ENCODE measurements around the gene USP24. TPM values are rescaled to one million over a fixed set of nuclear protein-coding genes. Genes with fewer than 3 reads are reported as not detected.

Gene USP24
- total RNA-seq, 1 donor from 2014 or later, result 30.8 TPM

GRCh38 chr1:55057270-55057955 lies 157.8 kb downstream of the USP24 start:
- no peak for FAIRE-seq
- H3K36me3 ChIP-seq (ENCODE audit: insufficient read depth, low read length), result no peaks in the 10 kb centered on the region
- peaks cover 37% of the 10 kb centered on the region for H3K27me3 Mint-ChIP-seq (ENCODE audit: low read depth, unreplicated experiment)

GRCh38 chr1:55056632-55056992 lies 158.6 kb downstream of the USP24 start:
- no peak for TF ChIP-seq EZH2 (IDR thresholded peaks at IDR 0.05; ENCODE audit: insufficient read depth, low read length)
- no peak for TF ChIP-seq CTCF (IDR thresholded peaks at IDR 0.05; ENCODE audit: insufficient read depth, low read depth, low read length)
- DNase-seq (ENCODE audit: low read depth) (no peak), FAIRE-seq (no peak)
- no peaks in the 10 kb centered on the region for H4K20me1 ChIP-seq (ENCODE audit: insufficient read depth, low read length)
- Mint-ChIP-seq H3K9me3 (ENCODE audit: unreplicated experiment) (no peaks in the 10 kb centered on the region), H3K27ac (ENCODE audit: unreplicated experiment) (no peak overlapping the region), H3K4me1 (ENCODE audit: low read depth, unreplicated experiment) (peaks cover 2% of the 10 kb centered on the region), H3K4me3 (ENCODE audit: unreplicated experiment) (no peak overlapping the region), H3K36me3 (ENCODE audit: low read depth, unreplicated experiment) (peaks cover 2% of the 10 kb centered on the region), H3K27me3 (ENCODE audit: low read depth, unreplicated experiment) (peaks cover 34% of the 10 kb centered on the region)
- H3K79me2 ChIP-seq (ENCODE audit: insufficient read depth, low read length), result no peaks in the 10 kb centered on the region
- H3K9ac ChIP-seq (ENCODE audit: low read length), result no peak overlapping the region
- H3K36me3 ChIP-seq (ENCODE audit: insufficient read depth, low read length), result no peaks in the 10 kb centered on the region
- H3K9me3 ChIP-seq (ENCODE audit: insufficient read depth, low read depth, low read length), result no peaks in the 10 kb centered on the region
- no peaks in the 10 kb centered on the region for H3K4me1 ChIP-seq (ENCODE audit: insufficient read depth, low read length)
- H3K27me3 ChIP-seq (ENCODE audit: insufficient read depth, low read length), result peaks cover 4% of the 10 kb centered on the region
- no peak overlapping the region for H3K4me2 ChIP-seq (ENCODE audit: low read length)
- H3K27ac ChIP-seq (ENCODE audit: low read depth, low read length), result no peak overlapping the region
- no peak overlapping the region for H3K4me3 ChIP-seq (ENCODE audit: insufficient read depth, low read depth, low read length)
- H2AFZ ChIP-seq (ENCODE audit: low read depth, low read length), result no peak overlapping the region

More at GRCh38 chr1:55057270-55057955, 157.8 kb downstream of the USP24 start:
- Histone ChIP-seq H3K4me2 (ENCODE audit: low read length) (no peak overlapping the region), H3K4me3 (ENCODE audit: insufficient read depth, low read depth, low read length) (no peak overlapping the region), H3K9ac (ENCODE audit: low read length) (no peak overlapping the region), H3K9me3 (ENCODE audit: insufficient read depth, low read depth, low read length) (no peaks in the 10 kb centered on the region), H3K79me2 (ENCODE audit: insufficient read depth, low read length) (no peaks in the 10 kb centered on the region), H4K20me1 (ENCODE audit: insufficient read depth, low read length) (no peaks in the 10 kb centered on the region), H3K27me3 (ENCODE audit: insufficient read depth, low read length) (peaks cover 4% of the 10 kb centered on the region), H3K4me1 (ENCODE audit: insufficient read depth, low read length) (no peaks in the 10 kb centered on the region), H2AFZ (ENCODE audit: low read depth, low read length) (no peak overlapping the region), H3K27ac (ENCODE audit: low read depth, low read length) (no peak overlapping the region)
- TF ChIP-seq EZH2 (IDR thresholded peaks at IDR 0.05; ENCODE audit: insufficient read depth, low read length) (no peak), CTCF (IDR thresholded peaks at IDR 0.05; ENCODE audit: insufficient read depth, low read depth, low read length) (no peak)
- Mint-ChIP-seq H3K27ac (ENCODE audit: unreplicated experiment) (peak overlapping the region; percentile 53), H3K9me3 (ENCODE audit: unreplicated experiment) (no peaks in the 10 kb centered on the region), H3K4me1 (ENCODE audit: low read depth, unreplicated experiment) (no peaks in the 10 kb centered on the region), H3K36me3 (ENCODE audit: low read depth, unreplicated experiment) (peaks cover 2% of the 10 kb centered on the region), H3K4me3 (ENCODE audit: unreplicated experiment) (no peak overlapping the region)
- DNase-seq (ENCODE audit: low read depth), result no peak

GRCh38 chr1:55055951-55056631 lies 159.1 kb downstream of the USP24 start:
- Histone ChIP-seq H3K27me3 (ENCODE audit: insufficient read depth, low read length) (peaks cover 4% of the 10 kb centered on the region), H3K4me3 (ENCODE audit: insufficient read depth, low read depth, low read length) (no peak overlapping the region), H3K36me3 (ENCODE audit: insufficient read depth, low read length) (no peaks in the 10 kb centered on the region), H3K9me3 (ENCODE audit: insufficient read depth, low read depth, low read length) (no peaks in the 10 kb centered on the region), H3K9ac (ENCODE audit: low read length) (no peak overlapping the region), H2AFZ (ENCODE audit: low read depth, low read length) (no peak overlapping the region), H3K4me2 (ENCODE audit: low read length) (no peak overlapping the region), H3K4me1 (ENCODE audit: insufficient read depth, low read length) (no peaks in the 10 kb centered on the region), H3K79me2 (ENCODE audit: insufficient read depth, low read length) (no peaks in the 10 kb centered on the region), H3K27ac (ENCODE audit: low read depth, low read length) (no peak overlapping the region), H4K20me1 (ENCODE audit: insufficient read depth, low read length) (no peaks in the 10 kb centered on the region)
- peaks cover 2% of the 10 kb centered on the region for H3K36me3 Mint-ChIP-seq (ENCODE audit: low read depth, unreplicated experiment)
- H3K4me1 Mint-ChIP-seq (ENCODE audit: low read depth, unreplicated experiment), result peaks cover 4% of the 10 kb centered on the region
- TF ChIP-seq CTCF (IDR thresholded peaks at IDR 0.05; ENCODE audit: insufficient read depth, low read depth, low read length), result no peak
- no peak for TF ChIP-seq EZH2 (IDR thresholded peaks at IDR 0.05; ENCODE audit: insufficient read depth, low read length)
- H3K4me3 Mint-ChIP-seq (ENCODE audit: unreplicated experiment), result no peak overlapping the region
- H3K9me3 Mint-ChIP-seq (ENCODE audit: unreplicated experiment), result no peaks in the 10 kb centered on the region
- FAIRE-seq, result no peak
- H3K27me3 Mint-ChIP-seq (ENCODE audit: low read depth, unreplicated experiment), result peaks cover 34% of the 10 kb centered on the region
- H3K27ac Mint-ChIP-seq (ENCODE audit: unreplicated experiment), result no peak overlapping the region
- no peak for DNase-seq (ENCODE audit: low read depth)

Measured in astrocyte (in vitro differentiated cells and primary cell).